ENCODE results near the gene TYSND1. TPM values are rescaled to one million over a fixed set of nuclear protein-coding genes. Genes with fewer than 3 reads are reported as not detected.
"Not testable (repeated sequence)": the region's sequence is repeated elsewhere in the genome, so short reads cannot be mapped to it uniquely, and the experiment has no call there.

The TYSND1 gene
- total and polyA plus RNA-seq, 2 donors from 2014 or later: 12.9 to 13.8 TPM

GRCh38 chr10:70125918-70126552 is 20.5 kb downstream of the TYSND1 start:
- no peaks in the 10 kb centered on the region for H3K9me3 ChIP-seq (ENCODE audit: control insufficient read depth in 2 of 3, insufficient read depth in 1 of 3, low read length in 3 of 3)
- intact Hi-C loops (cut with DNase I): no loop called here
- no peak for TF ChIP-seq CTCF (IDR thresholded peaks at IDR 0.05; ENCODE audit: borderline replicate concordance, extremely low read depth, insufficient read depth)
- DNase-seq: no peak
- H3K27ac ChIP-seq (ENCODE audit: low read depth in 2 of 2, low read length in 2 of 2): no peak overlapping the region
- no peak overlapping the region for H3K9ac ChIP-seq (ENCODE audit: low read length in 3 of 3)
- H3K4me1 ChIP-seq (ENCODE audit: control insufficient read depth in 2 of 3, insufficient read depth in 2 of 3, low read depth in 1 of 3, low read length in 3 of 3): no peaks in the 10 kb centered on the region
- no peaks in the 10 kb centered on the region for H3K27me3 ChIP-seq (ENCODE audit: control insufficient read depth, insufficient read depth, low read length)
- H3K4me3 ChIP-seq (ENCODE audit: low read length in 3 of 3): no peak overlapping the region
- H3K36me3 ChIP-seq (ENCODE audit: control insufficient read depth in 2 of 3, insufficient read depth in 3 of 3, low read length in 3 of 3): no peaks in the 10 kb centered on the region
- no peak for FAIRE-seq

GRCh38 chr10:70124918-70125317 is 21.6 kb downstream of the TYSND1 start:
- no peak for FAIRE-seq

GRCh38 chr10:70124415-70124814 is 22.1 kb downstream of the TYSND1 start:
- Histone ChIP-seq H3K9me3 (ENCODE audit: control insufficient read depth in 2 of 3, insufficient read depth in 1 of 3, low read length in 3 of 3) (no peaks in the 10 kb centered on the region), H3K36me3 (ENCODE audit: control insufficient read depth in 2 of 3, insufficient read depth in 3 of 3, low read length in 3 of 3) (no peaks in the 10 kb centered on the region), H3K27me3 (ENCODE audit: control insufficient read depth, insufficient read depth, low read length) (no peaks in the 10 kb centered on the region), H3K4me1 (ENCODE audit: control insufficient read depth in 2 of 3, insufficient read depth in 2 of 3, low read depth in 1 of 3, low read length in 3 of 3) (no peaks in the 10 kb centered on the region), H3K27ac (ENCODE audit: low read depth in 2 of 2, low read length in 2 of 2) (no peak overlapping the region), H3K4me3 (ENCODE audit: low read length in 3 of 3) (no peak overlapping the region), H3K9ac (ENCODE audit: low read length in 3 of 3) (no peak overlapping the region)
- FAIRE-seq: no peak
- intact Hi-C loops (cut with DNase I): no loop called here
- TF ChIP-seq CTCF (IDR thresholded peaks at IDR 0.05; ENCODE audit: borderline replicate concordance, extremely low read depth, insufficient read depth): no peak
- DNase-seq: no peak

More at GRCh38 chr10:70124918-70125317, 21.6 kb downstream of the TYSND1 start:
- no peak overlapping the region for H3K27ac ChIP-seq (ENCODE audit: low read depth in 2 of 2, low read length in 2 of 2)
- H3K9ac ChIP-seq (ENCODE audit: low read length in 3 of 3): no peak overlapping the region
- no peak for DNase-seq
- no peak for TF ChIP-seq CTCF (IDR thresholded peaks at IDR 0.05; ENCODE audit: borderline replicate concordance, extremely low read depth, insufficient read depth)
- H3K36me3 ChIP-seq (ENCODE audit: control insufficient read depth in 2 of 3, insufficient read depth in 3 of 3, low read length in 3 of 3): no peaks in the 10 kb centered on the region
- H3K4me1 ChIP-seq (ENCODE audit: control insufficient read depth in 2 of 3, insufficient read depth in 2 of 3, low read depth in 1 of 3, low read length in 3 of 3): no peaks in the 10 kb centered on the region
- no peaks in the 10 kb centered on the region for H3K9me3 ChIP-seq (ENCODE audit: control insufficient read depth in 2 of 3, insufficient read depth in 1 of 3, low read length in 3 of 3)
- intact Hi-C loops (cut with DNase I): no loop called here
- no peaks in the 10 kb centered on the region for H3K27me3 ChIP-seq (ENCODE audit: control insufficient read depth, insufficient read depth, low read length)
- no peak overlapping the region for H3K4me3 ChIP-seq (ENCODE audit: low read length in 3 of 3)

- no peak for TF ChIP-seq CTCF (IDR thresholded peaks at IDR 0.05; ENCODE audit: borderline replicate concordance, extremely low read depth, insufficient read depth)
- no peak overlapping the region for H3K27ac ChIP-seq (ENCODE audit: low read depth in 2 of 2, low read length in 2 of 2)
- no peak for FAIRE-seq
These were observed 22.7 kb downstream of the TYSND1 start for GRCh38 chr10:70123817-70124216.

GRCh38 chr10:70123166-70123565 is 23.3 kb downstream of the TYSND1 start:
- not testable (repeated sequence) for H3K36me3 ChIP-seq (ENCODE audit: control insufficient read depth in 2 of 3, insufficient read depth in 3 of 3, low read length in 3 of 3)

More at GRCh38 chr10:70123817-70124216, 22.7 kb downstream of the TYSND1 start:
- Histone ChIP-seq H3K4me3 (ENCODE audit: low read length in 3 of 3) (no peak overlapping the region), H3K27me3 (ENCODE audit: control insufficient read depth, insufficient read depth, low read length) (no peaks in the 10 kb centered on the region), H3K9ac (ENCODE audit: low read length in 3 of 3) (no peak overlapping the region), H3K9me3 (ENCODE audit: control insufficient read depth in 2 of 3, insufficient read depth in 1 of 3, low read length in 3 of 3) (no peaks in the 10 kb centered on the region), H3K4me1 (ENCODE audit: control insufficient read depth in 2 of 3, insufficient read depth in 2 of 3, low read depth in 1 of 3, low read length in 3 of 3) (no peaks in the 10 kb centered on the region), H3K36me3 (ENCODE audit: control insufficient read depth in 2 of 3, insufficient read depth in 3 of 3, low read length in 3 of 3) (peaks cover 0 to under 1% (median 0%) of the 10 kb centered on the region in 3 donors)
- intact Hi-C loops (cut with DNase I): no loop called here
- no peak for DNase-seq

More at GRCh38 chr10:70123166-70123565, 23.3 kb downstream of the TYSND1 start:
- H3K4me3 ChIP-seq (ENCODE audit: low read length in 3 of 3); DNase-seq; H3K4me1 ChIP-seq (ENCODE audit: control insufficient read depth in 2 of 3, insufficient read depth in 2 of 3, low read depth in 1 of 3, low read length in 3 of 3); intact Hi-C loops (cut with DNase I); FAIRE-seq; H3K9ac ChIP-seq (ENCODE audit: low read length in 3 of 3); H3K27ac ChIP-seq (ENCODE audit: low read depth in 2 of 2, low read length in 2 of 2); H3K9me3 ChIP-seq (ENCODE audit: control insufficient read depth in 2 of 3, insufficient read depth in 1 of 3, low read length in 3 of 3); H3K27me3 ChIP-seq (ENCODE audit: control insufficient read depth, insufficient read depth, low read length): not testable (repeated sequence)
